WERI-Rb-1 (cell line): ENCODE measurements around the gene NPTXR.

Source experiments
- DNase-seq: peaks from one replicate; pipeline ENCODE4 v3.0.0-alpha.2; 2020
- H3K27ac ChIP-seq: fragments of 250-450 bp; sonication (Bioruptor Pico); 2 replicates; pipeline ENCODE4 v1.5.1; 2020; ENCODE audit warnings: mild to moderate bottlenecking, moderate library complexity
- H3K27me3 ChIP-seq: fragments of 250-450 bp; sonication (Bioruptor Pico); 2 replicates; pipeline ENCODE4 v1.5.1; 2021; ENCODE audit warnings: mild to moderate bottlenecking, low read depth, moderate library complexity; ENCODE audit not compliant: insufficient read depth, severe bottlenecking
- H3K36me3 ChIP-seq: fragments of 250-450 bp; sonication (Bioruptor Pico); 2 replicates; pipeline ENCODE4 v1.5.1; 2020; ENCODE audit warnings: mild to moderate bottlenecking, moderate library complexity
- H3K4me3 ChIP-seq: 2 replicates; pipeline ENCODE4 v1.5.1; 2011; ENCODE audit warnings: low read depth, mild to moderate bottlenecking, control low read depth, low read length
- H3K9me3 ChIP-seq: fragments of 250-450 bp; sonication (Bioruptor Pico); 2 replicates; pipeline ENCODE4 v1.5.1; 2021; ENCODE audit warnings: mild to moderate bottlenecking, moderate library complexity; ENCODE audit not compliant: severe bottlenecking
- TF ChIP-seq, protein P1 (sequence below): IDR thresholded peaks from 2 replicates; pipeline ENCODE4 v1.5.1; 2011; ENCODE audit warnings: low read depth, mild to moderate bottlenecking, control low read depth, inconsistent platforms, low read length

The NPTXR gene

DNA sequence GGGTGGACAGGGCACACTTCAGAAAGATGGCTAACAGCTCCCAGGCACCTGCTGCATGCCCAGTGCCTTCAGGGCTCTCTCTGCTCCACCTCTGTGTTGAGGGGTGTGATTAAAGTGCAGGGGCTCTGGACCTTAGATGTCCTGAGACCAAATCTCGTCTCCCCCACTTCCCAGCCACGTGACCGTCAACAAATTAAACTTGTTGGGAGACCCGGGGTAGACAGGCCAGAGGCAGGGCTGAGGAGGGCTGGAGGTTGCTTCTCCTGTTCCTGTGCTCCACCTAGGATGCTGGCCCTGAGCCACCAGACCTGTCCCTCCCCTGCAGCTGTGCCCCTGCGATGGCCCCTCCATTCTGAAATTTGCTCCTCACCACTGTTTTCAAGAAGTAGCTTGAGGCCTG, 17.0 kb downstream of the NPTXR start:
- TF ChIP-seq, protein P1, sequence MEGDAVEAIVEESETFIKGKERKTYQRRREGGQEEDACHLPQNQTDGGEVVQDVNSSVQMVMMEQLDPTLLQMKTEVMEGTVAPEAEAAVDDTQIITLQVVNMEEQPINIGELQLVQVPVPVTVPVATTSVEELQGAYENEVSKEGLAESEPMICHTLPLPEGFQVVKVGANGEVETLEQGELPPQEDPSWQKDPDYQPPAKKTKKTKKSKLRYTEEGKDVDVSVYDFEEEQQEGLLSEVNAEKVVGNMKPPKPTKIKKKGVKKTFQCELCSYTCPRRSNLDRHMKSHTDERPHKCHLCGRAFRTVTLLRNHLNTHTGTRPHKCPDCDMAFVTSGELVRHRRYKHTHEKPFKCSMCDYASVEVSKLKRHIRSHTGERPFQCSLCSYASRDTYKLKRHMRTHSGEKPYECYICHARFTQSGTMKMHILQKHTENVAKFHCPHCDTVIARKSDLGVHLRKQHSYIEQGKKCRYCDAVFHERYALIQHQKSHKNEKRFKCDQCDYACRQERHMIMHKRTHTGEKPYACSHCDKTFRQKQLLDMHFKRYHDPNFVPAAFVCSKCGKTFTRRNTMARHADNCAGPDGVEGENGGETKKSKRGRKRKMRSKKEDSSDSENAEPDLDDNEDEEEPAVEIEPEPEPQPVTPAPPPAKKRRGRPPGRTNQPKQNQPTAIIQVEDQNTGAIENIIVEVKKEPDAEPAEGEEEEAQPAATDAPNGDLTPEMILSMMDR, result no peak
- no peak for DNase-seq
- no peak overlapping the region for H3K27ac ChIP-seq
- no peaks in the 10 kb centered on the region for H3K36me3 ChIP-seq
- no peaks in the 10 kb centered on the region for H3K9me3 ChIP-seq
- H3K4me3 ChIP-seq, result no peak overlapping the region
- no peaks in the 10 kb centered on the region for H3K27me3 ChIP-seq

DNA sequence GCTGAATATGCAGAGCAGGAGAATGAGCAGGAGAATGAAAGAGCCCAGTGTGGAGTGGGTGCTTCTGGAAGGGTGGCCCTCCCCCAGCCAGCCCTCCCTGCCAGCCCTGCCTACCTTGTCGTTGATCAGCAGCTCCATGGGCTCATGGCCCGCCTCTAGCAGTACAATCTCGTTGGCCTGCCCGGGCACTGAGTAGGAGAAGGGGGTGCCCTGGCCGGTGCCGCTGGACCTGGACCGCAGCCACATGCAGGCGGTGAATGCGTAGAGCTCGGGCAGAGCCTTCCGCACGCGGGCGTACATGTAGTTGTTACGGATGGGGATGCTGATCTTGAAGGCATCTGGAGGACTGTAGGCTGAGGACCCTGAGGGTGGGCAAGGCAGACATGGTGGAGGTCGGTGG, 17.4 kb downstream of the NPTXR start:
- no peak for DNase-seq
- H3K4me3 ChIP-seq, result no peak overlapping the region
- TF ChIP-seq, protein P1, result no peak
- H3K9me3 ChIP-seq, result no peaks in the 10 kb centered on the region
- H3K36me3 ChIP-seq, result no peaks in the 10 kb centered on the region
- no peak overlapping the region for H3K27ac ChIP-seq
- no peaks in the 10 kb centered on the region for H3K27me3 ChIP-seq

DNA sequence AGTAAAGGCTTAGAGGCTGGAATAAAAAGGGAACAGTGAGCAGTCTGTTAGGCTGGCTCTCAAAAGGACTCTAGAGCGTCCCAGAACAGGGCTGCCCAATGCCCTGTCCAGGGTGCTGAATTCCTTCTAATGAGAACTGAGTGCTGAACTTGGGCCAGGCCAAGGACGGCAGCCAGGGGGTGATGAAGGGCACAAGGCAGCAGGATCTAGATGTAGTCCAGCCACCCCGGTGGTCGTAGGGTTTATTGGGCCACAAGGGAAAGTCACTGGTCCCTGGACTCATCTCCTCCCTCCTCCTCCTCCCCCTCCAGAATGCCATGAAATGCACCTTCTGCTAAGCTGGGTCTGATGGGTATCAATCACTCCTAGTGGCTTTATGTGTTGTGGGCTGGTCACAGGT, 19.2 kb downstream of the NPTXR start:
- H3K27me3 ChIP-seq, result no peaks in the 10 kb centered on the region
- H3K4me3 ChIP-seq, result no peak overlapping the region
- no peaks in the 10 kb centered on the region for H3K36me3 ChIP-seq
- H3K9me3 ChIP-seq, result no peaks in the 10 kb centered on the region
- TF ChIP-seq, protein P1, result 0 out of 2 replicates have a peak, but pooled peaks have one; percentile 3
- H3K27ac ChIP-seq, result no peak overlapping the region
- no peak for DNase-seq

DNA sequence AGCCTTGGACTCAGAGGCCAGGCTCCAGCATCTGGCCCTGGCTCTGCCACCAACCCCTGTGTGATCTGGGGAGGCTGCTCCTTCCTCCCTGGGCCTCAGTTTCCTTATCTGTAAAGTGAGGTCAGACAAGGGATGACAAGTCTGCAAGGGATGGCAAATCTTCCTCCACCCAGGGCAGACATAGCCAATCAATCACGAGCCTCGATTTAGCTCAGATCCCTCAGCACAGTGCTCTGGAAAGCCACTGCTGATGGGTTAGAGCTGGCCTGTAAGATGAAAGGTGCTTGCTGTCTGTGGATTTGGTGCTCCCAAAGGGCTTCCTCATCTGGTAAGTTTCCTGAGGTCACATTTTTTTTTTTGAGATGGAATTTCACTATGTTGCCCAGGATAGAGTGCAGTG, 20.2 kb downstream of the NPTXR start:
- no peaks in the 10 kb centered on the region for H3K36me3 ChIP-seq
- DNase-seq, result no peak
- no peak overlapping the region for H3K4me3 ChIP-seq
- no peak overlapping the region for H3K27ac ChIP-seq
- TF ChIP-seq, protein P1, result no peak
- H3K27me3 ChIP-seq, result no peaks in the 10 kb centered on the region
- no peaks in the 10 kb centered on the region for H3K9me3 ChIP-seq

DNA sequence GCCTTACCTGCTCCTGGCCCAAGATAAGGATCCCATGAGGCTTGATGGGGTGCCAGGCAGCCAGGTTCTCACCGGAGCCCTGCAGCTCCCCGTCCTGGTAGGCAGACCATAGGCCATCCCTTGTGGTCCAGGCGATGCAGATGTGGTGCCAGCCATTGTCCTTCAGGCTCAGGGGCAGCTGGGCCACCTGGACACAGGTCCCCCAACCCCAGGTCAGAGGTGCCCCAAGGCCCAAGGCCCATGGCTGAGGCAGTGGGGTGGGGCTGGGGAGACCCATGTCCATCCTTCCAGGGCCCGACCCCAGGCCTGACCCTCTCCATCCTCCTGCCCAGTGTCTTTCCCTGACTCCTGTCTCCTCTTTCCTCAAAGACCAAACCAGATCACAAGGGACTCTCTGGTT, 20.8 kb downstream of the NPTXR start:
- H3K9me3 ChIP-seq, result no peaks in the 10 kb centered on the region
- TF ChIP-seq, protein P1, result no peak
- no peak for DNase-seq
- no peak overlapping the region for H3K27ac ChIP-seq
- no peaks in the 10 kb centered on the region for H3K36me3 ChIP-seq
- H3K4me3 ChIP-seq, result no peak overlapping the region
- no peaks in the 10 kb centered on the region for H3K27me3 ChIP-seq

DNA sequence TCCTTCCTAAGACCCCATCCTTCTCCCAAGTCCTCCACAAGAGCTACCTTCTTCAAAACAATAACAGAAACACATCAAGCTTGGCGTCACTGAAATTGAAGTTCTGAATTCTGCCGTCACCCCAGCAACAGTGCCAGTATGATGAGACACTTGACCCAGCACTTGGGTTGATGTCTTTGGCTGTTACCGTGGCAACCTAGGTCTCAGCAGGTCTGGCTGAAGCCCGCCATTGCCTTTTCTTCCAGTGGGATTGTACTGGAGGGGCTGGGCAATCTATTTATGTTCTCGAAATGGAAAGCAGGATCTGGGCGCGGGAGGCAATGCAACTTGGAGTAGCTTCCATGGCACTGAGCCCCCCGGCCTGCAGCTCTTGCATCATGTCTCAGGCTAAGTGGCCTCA, 23.8 kb downstream of the NPTXR start:
- DNase-seq, result no peak
- Histone ChIP-seq H3K27me3 (no peaks in the 10 kb centered on the region), H3K4me3 (no peak overlapping the region), H3K36me3 (no peaks in the 10 kb centered on the region), H3K9me3 (no peaks in the 10 kb centered on the region), H3K27ac (no peak overlapping the region)
- TF ChIP-seq, protein P1, result no peak
